ENCODE data around the gene SPATA2. TPM values are rescaled to one million over a fixed set of nuclear protein-coding genes. Genes with fewer than 3 reads are reported as not detected.
A peak's percentile ranks its signal among the peaks of the same experiment; 100 is the strongest.
"Not testable (repeated sequence)": the region's sequence is repeated elsewhere in the genome, so short reads cannot be mapped to it uniquely, and the experiment has no call there.

SPATA2 gene
- 13.4 TPM for total RNA-seq

- peak; percentile 96 for DNase-seq (ENCODE audit: low spot score)
These were observed at the start of gene SPATA2 for GRCh38 chr20:49915380-49916145. SPATA2 (minus strand) TSS chr20:49915529; CDS start chr20:49908490, 7,039 bp downstream.

GRCh38 chr20:49961413-49961812 lies 46.1 kb upstream of the SPATA2 start:
- DNase-seq (ENCODE audit: low spot score): no peak

- DNase-seq (ENCODE audit: low spot score): not testable (repeated sequence)
These were observed 42.0 kb upstream of the SPATA2 start for GRCh38 chr20:49957089-49957938.

GRCh38 chr20:49956689-49957088 lies 41.4 kb upstream of the SPATA2 start:
- no peak for DNase-seq (ENCODE audit: low spot score)

GRCh38 chr20:49955830-49956396 lies 40.6 kb upstream of the SPATA2 start:
- DNase-seq (ENCODE audit: low spot score): not testable (repeated sequence)

- no peak for DNase-seq (ENCODE audit: low spot score)
These were observed 39.8 kb upstream of the SPATA2 start for GRCh38 chr20:49955167-49955566.

- DNase-seq (ENCODE audit: low spot score): no peak
These were observed 35.8 kb upstream of the SPATA2 start for GRCh38 chr20:49951151-49951550.

- no peak for DNase-seq (ENCODE audit: low spot score)
These were observed 33.6 kb upstream of the SPATA2 start for GRCh38 chr20:49948809-49949507.

GRCh38 chr20:49948178-49948577 lies 32.8 kb upstream of the SPATA2 start:
- DNase-seq (ENCODE audit: low spot score): no peak

GRCh38 chr20:49945701-49946477 lies 30.6 kb upstream of the SPATA2 start:
- DNase-seq (ENCODE audit: low spot score): no peak

GRCh38 chr20:49945306-49945700 lies 30.0 kb upstream of the SPATA2 start:
- no peak for DNase-seq (ENCODE audit: low spot score)

GRCh38 chr20:49942942-49943341 lies 27.6 kb upstream of the SPATA2 start:
- DNase-seq (ENCODE audit: low spot score): no peak

GRCh38 chr20:49942303-49942702 lies 27.0 kb upstream of the SPATA2 start:
- DNase-seq (ENCODE audit: low spot score): no peak

GRCh38 chr20:49941456-49941855 lies 26.1 kb upstream of the SPATA2 start:
- no peak for DNase-seq (ENCODE audit: low spot score)

- peak; percentile 35 for DNase-seq (ENCODE audit: low spot score)
These were observed 23.1 kb upstream of the SPATA2 start for GRCh38 chr20:49938173-49939163.

GRCh38 chr20:49937027-49937929 lies 21.9 kb upstream of the SPATA2 start:
- no peak for DNase-seq (ENCODE audit: low spot score)

- peak; percentile 93 for DNase-seq (ENCODE audit: low spot score)
These were observed 21.1 kb upstream of the SPATA2 start, which contains the start of gene RNF114 for GRCh38 chr20:49936153-49937026. RNF114 (plus strand) TSS chr20:49936397; CDS start chr20:49936413, 16 bp downstream.

GRCh38 chr20:49935746-49936152 lies 20.4 kb upstream of the SPATA2 start:
- no peak for DNase-seq (ENCODE audit: low spot score)

Data from mucosa of gallbladder (tissue), 1 donor.